WTC11 (cell line): ENCODE data around the gene CHRM4. TPM values are rescaled to one million over a fixed set of nuclear protein-coding genes. Genes with fewer than 3 reads are reported as not detected.

Source experiments
- ATAC-seq: fragments of 200-7000 bp; cut with Tn5 transposase; 2 replicates; pipeline ENCODE4 v1.10.0; 2021; ENCODE audit warnings: mild to moderate bottlenecking, moderate library complexity
- CTCF ChIA-PET: fragments of 300-600 bp; sonication (Branson Sonifier 250); formaldehyde crosslinking; loops from one replicate; lab custom pipeline; 2021; ENCODE audit warnings: antibody characterized with exemption; lab: Charles Lee
- POLR2A ChIA-PET: fragments of 350-600 bp; sonication (Branson Sonifier 250); formaldehyde crosslinking; loops from one replicate; lab custom pipeline; 2021; ENCODE audit warnings: antibody characterized with exemption; lab: Charles Lee
- DNase-seq: peaks from one replicate; pipeline ENCODE4 v3.0.0; 2021; ENCODE audit warnings: low spot score
- H3K27ac Mint-ChIP-seq: 2 replicates; pipeline ENCODE4 v1.8.0; 2021; ENCODE audit warnings: mixed read lengths
- H3K27me3 Mint-ChIP-seq: 2 replicates; pipeline ENCODE4 v1.8.0; 2021; ENCODE audit warnings: low read depth, mild to moderate bottlenecking, moderate library complexity, mixed read lengths
- H3K36me3 Mint-ChIP-seq: 2 replicates; pipeline ENCODE4 v1.8.0; 2021; ENCODE audit warnings: mixed read lengths
- H3K4me1 Mint-ChIP-seq: 2 replicates; pipeline ENCODE4 v1.8.0; 2022; ENCODE audit warnings: mixed read lengths
- H3K4me3 Mint-ChIP-seq: 2 replicates; pipeline ENCODE4 v1.8.0; 2021; ENCODE audit warnings: mild to moderate bottlenecking, moderate library complexity, mixed read lengths
- H3K9me3 Mint-ChIP-seq: 2 replicates; pipeline ENCODE4 v1.8.0; 2021; ENCODE audit warnings: mixed read lengths
- ATF2 ChIP-seq: sonication (generic); formaldehyde crosslinking; IDR thresholded peaks from 2 replicates; pipeline ENCODE4 v1.8.1; 2022; ENCODE audit warnings: low read depth, missing genetic modification reagents, borderline replicate concordance
- ELF4 ChIP-seq: sonication (generic); formaldehyde crosslinking; IDR thresholded peaks from 2 replicates; pipeline ENCODE4 v1.8.1; 2022; ENCODE audit warnings: low read depth, mild to moderate bottlenecking, moderate library complexity, missing genetic modification reagents
- ERG ChIP-seq: fragments of 250-450 bp; sonication (Bioruptor Pico); IDR thresholded peaks from 2 replicates; pipeline ENCODE4 v1.8.0; 2021; ENCODE audit warnings: mild to moderate bottlenecking
- MAX ChIP-seq: sonication (generic); formaldehyde crosslinking; IDR thresholded peaks from 2 replicates; pipeline ENCODE4 v1.8.0; 2022; ENCODE audit warnings: mild to moderate bottlenecking, missing genetic modification reagents
- NR1H2 ChIP-seq: sonication (generic); formaldehyde crosslinking; IDR thresholded peaks from 2 replicates; pipeline ENCODE4 v1.9.0; 2021; ENCODE audit warnings: mild to moderate bottlenecking, moderate library complexity, missing genetic modification reagents
- RORB ChIP-seq: fragments of 250-450 bp; sonication (Bioruptor Pico); IDR thresholded peaks from 2 replicates; pipeline ENCODE4 v1.9.0; 2021; ENCODE audit warnings: mild to moderate bottlenecking
- ZNF219 ChIP-seq: sonication (generic); formaldehyde crosslinking; IDR thresholded peaks from 2 replicates; pipeline ENCODE4 v1.8.0; 2023; ENCODE audit warnings: missing genetic modification reagents, mild to moderate bottlenecking, borderline replicate concordance
- ZNF416 ChIP-seq: fragments of 250-450 bp; sonication (Bioruptor Pico); IDR thresholded peaks from 2 replicates; pipeline ENCODE4 v1.9.0; 2021; ENCODE audit warnings: mild to moderate bottlenecking, inconsistent platforms
- total RNA-seq: library from RNA; stranded (reverse); gene quantifications from 3 replicates; pipeline ENCODE4 v1.2.3, GENCODE V29; 2021
- TF ChIP-seq, protein P1 (sequence below): sonication (generic); formaldehyde crosslinking; IDR thresholded peaks from 2 replicates; pipeline ENCODE4 v1.8.1; 2022; ENCODE audit warnings: missing genetic modification reagents, borderline replicate concordance
- TF ChIP-seq, protein P2 (sequence below): fragments of 250-450 bp; sonication (Bioruptor Pico); IDR thresholded peaks from 2 replicates; pipeline ENCODE4 v1.9.0; 2021; ENCODE audit warnings: mild to moderate bottlenecking
- TF ChIP-seq, protein P3 (sequence below): sonication (generic); formaldehyde crosslinking; IDR thresholded peaks from 2 replicates; pipeline ENCODE4 v1.8.0; 2022; ENCODE audit warnings: mild to moderate bottlenecking, missing genetic modification reagents
- TF ChIP-seq, protein P4 (sequence below): sonication (generic); formaldehyde crosslinking; conservative IDR thresholded peaks from 2 replicates; pipeline ENCODE4 v1.8.1; 2023; ENCODE audit warnings: mild to moderate bottlenecking, low read depth, missing genetic modification reagents, moderate library complexity

CHRM4 gene
- total RNA-seq, 1 experiment from 2014 or later: 0.85 TPM

DNA sequence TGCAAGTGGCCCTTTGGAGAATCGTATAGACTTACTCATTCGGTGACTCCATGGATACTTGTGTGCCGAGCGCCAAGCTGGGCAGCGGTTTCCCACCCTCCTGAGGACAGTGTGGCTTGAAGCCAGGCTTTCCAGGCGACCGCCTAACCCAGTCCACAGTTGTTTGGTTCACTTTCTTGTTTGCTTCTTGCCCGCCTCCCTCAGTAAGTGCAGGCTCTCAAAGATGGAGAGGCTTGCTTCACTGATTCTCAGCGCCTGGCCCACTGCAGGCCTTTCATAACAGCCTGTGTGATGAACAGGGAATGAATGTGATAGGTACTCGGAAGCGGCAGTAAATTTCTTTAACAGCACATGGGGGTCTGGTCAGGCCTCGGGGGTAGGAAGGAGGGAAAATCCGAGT lies 21.3 kb downstream of the CHRM4 start:
- ATAC-seq: no peak
- Mint-ChIP-seq H3K27ac (peak overlapping the region; percentile 65; the same call in 1 of the 2 replicates), H3K36me3 (peaks cover 29% of the 10 kb centered on the region), H3K4me3 (no peak overlapping the region), H3K27me3 (no peaks in the 10 kb centered on the region), H3K9me3 (no peaks in the 10 kb centered on the region), H3K4me1 (peaks cover 14% of the 10 kb centered on the region)
- TF ChIP-seq ERG (no peak), ELF4 (CRISPR knock-in tag) (no peak), MAX (no peak), RORB (CRISPR knock-in tag) (no peak), ZNF416 (no peak), ZNF219 (CRISPR knock-in tag) (no peak), ATF2 (CRISPR knock-in tag) (no peak), NR1H2 (no peak)
- TF ChIP-seq, protein P1, sequence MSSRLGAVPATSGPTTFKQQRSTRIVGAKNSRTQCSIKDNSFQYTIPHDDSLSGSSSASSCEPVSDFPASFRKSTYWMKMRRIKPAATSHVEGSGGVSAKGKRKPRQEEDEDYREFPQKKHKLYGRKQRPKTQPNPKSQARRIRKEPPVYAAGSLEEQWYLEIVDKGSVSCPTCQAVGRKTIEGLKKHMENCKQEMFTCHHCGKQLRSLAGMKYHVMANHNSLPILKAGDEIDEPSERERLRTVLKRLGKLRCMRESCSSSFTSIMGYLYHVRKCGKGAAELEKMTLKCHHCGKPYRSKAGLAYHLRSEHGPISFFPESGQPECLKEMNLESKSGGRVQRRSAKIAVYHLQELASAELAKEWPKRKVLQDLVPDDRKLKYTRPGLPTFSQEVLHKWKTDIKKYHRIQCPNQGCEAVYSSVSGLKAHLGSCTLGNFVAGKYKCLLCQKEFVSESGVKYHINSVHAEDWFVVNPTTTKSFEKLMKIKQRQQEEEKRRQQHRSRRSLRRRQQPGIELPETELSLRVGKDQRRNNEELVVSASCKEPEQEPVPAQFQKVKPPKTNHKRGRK: no peak
- TF ChIP-seq, protein P2, sequence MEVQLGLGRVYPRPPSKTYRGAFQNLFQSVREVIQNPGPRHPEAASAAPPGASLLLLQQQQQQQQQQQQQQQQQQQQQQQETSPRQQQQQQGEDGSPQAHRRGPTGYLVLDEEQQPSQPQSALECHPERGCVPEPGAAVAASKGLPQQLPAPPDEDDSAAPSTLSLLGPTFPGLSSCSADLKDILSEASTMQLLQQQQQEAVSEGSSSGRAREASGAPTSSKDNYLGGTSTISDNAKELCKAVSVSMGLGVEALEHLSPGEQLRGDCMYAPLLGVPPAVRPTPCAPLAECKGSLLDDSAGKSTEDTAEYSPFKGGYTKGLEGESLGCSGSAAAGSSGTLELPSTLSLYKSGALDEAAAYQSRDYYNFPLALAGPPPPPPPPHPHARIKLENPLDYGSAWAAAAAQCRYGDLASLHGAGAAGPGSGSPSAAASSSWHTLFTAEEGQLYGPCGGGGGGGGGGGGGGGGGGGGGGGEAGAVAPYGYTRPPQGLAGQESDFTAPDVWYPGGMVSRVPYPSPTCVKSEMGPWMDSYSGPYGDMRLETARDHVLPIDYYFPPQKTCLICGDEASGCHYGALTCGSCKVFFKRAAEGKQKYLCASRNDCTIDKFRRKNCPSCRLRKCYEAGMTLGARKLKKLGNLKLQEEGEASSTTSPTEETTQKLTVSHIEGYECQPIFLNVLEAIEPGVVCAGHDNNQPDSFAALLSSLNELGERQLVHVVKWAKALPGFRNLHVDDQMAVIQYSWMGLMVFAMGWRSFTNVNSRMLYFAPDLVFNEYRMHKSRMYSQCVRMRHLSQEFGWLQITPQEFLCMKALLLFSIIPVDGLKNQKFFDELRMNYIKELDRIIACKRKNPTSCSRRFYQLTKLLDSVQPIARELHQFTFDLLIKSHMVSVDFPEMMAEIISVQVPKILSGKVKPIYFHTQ (CRISPR knock-in tag): no peak
- TF ChIP-seq, protein P3, sequence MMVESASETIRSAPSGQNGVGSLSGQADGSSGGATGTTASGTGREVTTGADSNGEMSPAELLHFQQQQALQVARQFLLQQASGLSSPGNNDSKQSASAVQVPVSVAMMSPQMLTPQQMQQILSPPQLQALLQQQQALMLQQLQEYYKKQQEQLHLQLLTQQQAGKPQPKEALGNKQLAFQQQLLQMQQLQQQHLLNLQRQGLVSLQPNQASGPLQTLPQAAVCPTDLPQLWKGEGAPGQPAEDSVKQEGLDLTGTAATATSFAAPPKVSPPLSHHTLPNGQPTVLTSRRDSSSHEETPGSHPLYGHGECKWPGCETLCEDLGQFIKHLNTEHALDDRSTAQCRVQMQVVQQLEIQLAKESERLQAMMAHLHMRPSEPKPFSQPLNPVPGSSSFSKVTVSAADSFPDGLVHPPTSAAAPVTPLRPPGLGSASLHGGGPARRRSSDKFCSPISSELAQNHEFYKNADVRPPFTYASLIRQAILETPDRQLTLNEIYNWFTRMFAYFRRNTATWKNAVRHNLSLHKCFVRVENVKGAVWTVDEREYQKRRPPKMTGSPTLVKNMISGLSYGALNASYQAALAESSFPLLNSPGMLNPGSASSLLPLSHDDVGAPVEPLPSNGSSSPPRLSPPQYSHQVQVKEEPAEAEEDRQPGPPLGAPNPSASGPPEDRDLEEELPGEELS (CRISPR knock-in tag): no peak
- TF ChIP-seq, protein P4, sequence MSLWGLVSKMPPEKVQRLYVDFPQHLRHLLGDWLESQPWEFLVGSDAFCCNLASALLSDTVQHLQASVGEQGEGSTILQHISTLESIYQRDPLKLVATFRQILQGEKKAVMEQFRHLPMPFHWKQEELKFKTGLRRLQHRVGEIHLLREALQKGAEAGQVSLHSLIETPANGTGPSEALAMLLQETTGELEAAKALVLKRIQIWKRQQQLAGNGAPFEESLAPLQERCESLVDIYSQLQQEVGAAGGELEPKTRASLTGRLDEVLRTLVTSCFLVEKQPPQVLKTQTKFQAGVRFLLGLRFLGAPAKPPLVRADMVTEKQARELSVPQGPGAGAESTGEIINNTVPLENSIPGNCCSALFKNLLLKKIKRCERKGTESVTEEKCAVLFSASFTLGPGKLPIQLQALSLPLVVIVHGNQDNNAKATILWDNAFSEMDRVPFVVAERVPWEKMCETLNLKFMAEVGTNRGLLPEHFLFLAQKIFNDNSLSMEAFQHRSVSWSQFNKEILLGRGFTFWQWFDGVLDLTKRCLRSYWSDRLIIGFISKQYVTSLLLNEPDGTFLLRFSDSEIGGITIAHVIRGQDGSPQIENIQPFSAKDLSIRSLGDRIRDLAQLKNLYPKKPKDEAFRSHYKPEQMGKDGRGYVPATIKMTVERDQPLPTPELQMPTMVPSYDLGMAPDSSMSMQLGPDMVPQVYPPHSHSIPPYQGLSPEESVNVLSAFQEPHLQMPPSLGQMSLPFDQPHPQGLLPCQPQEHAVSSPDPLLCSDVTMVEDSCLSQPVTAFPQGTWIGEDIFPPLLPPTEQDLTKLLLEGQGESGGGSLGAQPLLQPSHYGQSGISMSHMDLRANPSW: no peak
- no peak for DNase-seq
- CTCF ChIA-PET: interaction anchor here (1.5 to 11.8 kb wide), 4 partner anchors 9 to 22 kb away, joined by 3 to 231 read pairs (median 6); partner anchors contain the start of gene CHRM4
- POLR2A ChIA-PET: no interaction called here
